ENCODE measurements around the gene ACTL7A. TPM values are rescaled to one million over a fixed set of nuclear protein-coding genes. Genes with fewer than 3 reads are reported as not detected.
"Not testable (repeated sequence)": the region's sequence is repeated elsewhere in the genome, so short reads cannot be mapped to it uniquely, and the experiment has no call there.

The ACTL7A gene
- total RNA-seq, 4 donors from 2014 or later: not detected

DNA sequence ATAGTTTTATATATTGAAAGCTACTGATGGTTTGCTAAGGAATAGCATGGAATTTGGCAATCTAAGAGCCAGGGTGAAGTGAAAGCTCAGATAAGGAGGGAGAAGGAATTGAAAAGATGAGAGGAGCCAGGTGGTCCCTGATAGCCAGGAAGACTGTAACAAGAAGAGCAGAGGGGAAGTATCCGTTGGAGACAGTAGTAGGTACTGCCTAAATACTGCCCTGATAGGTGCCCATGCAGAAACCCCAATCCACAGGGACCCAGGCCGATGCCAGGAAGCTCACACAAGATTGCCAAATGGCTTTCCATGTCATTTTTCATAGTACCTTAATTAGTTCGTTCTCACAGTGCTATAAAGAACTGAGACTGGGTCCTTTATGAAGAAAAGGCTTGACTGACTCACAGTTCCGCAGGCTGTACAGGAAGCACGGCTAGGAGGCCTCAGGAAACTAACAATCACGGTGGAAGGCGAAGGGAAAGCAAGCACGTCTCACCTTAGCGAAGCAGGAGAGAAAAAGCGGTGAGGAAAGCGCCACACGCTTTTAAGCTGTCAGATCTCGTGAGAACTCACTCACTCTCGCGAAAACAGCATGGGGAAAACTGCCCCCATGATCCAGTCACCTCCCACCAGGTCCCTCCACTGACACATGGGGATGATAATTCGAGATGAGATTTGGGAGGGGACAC lies 19.3 kb upstream of the ACTL7A start:
- Histone ChIP-seq H3K27me3 (no peaks in the 10 kb centered on the region), H3K9me3 (no peaks in the 10 kb centered on the region), H3K4me1 (peaks cover 0 to 7% (median 0%) of the 10 kb centered on the region in 4 donors), H3K36me3 (no peaks in the 10 kb centered on the region), H3K4me3 (no peak overlapping the region), H3K27ac (no peak overlapping the region)
- no peak for TF ChIP-seq EP300 (IDR thresholded peaks at IDR 0.05)
- TF ChIP-seq POLR2A (IDR thresholded peaks at IDR 0.05): no peak
- TF ChIP-seq, protein P1, sequence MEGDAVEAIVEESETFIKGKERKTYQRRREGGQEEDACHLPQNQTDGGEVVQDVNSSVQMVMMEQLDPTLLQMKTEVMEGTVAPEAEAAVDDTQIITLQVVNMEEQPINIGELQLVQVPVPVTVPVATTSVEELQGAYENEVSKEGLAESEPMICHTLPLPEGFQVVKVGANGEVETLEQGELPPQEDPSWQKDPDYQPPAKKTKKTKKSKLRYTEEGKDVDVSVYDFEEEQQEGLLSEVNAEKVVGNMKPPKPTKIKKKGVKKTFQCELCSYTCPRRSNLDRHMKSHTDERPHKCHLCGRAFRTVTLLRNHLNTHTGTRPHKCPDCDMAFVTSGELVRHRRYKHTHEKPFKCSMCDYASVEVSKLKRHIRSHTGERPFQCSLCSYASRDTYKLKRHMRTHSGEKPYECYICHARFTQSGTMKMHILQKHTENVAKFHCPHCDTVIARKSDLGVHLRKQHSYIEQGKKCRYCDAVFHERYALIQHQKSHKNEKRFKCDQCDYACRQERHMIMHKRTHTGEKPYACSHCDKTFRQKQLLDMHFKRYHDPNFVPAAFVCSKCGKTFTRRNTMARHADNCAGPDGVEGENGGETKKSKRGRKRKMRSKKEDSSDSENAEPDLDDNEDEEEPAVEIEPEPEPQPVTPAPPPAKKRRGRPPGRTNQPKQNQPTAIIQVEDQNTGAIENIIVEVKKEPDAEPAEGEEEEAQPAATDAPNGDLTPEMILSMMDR (IDR thresholded peaks at IDR 0.05): no peak
- no peak for DNase-seq (ENCODE audit: low spot score in 2 of 2)
- WGBS, 2 donors: 77 to 88% methylated on average over 16 of the region's 16 CpGs

DNA sequence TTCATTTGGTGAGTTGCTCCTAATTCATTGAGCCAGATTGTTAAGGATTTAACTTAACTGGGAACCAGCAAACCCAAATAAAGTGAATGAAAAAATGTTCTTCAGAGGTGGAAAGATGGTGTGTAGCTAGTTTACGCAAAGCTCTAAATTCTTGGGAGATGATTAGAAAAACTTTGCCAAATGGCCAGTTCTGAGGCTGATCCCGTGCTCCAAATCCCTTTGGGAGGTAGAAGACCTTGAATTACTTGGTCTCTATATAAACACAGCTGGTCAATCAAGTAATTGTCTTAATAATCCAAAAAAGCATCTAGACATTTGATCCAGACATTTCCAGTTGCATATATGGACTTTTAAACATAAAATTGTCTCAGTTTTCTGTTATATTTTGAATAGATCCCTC lies 17.7 kb upstream of the ACTL7A start:
- Histone ChIP-seq H3K4me3 (no peak overlapping the region), H3K4me1 (peaks cover 0 to 7% (median 0%) of the 10 kb centered on the region in 4 donors), H3K9me3 (no peaks in the 10 kb centered on the region), H3K36me3 (no peaks in the 10 kb centered on the region), H3K27ac (no peak overlapping the region), H3K27me3 (no peaks in the 10 kb centered on the region)
- DNase-seq (ENCODE audit: low spot score in 2 of 2): no peak
- no peak for TF ChIP-seq POLR2A (IDR thresholded peaks at IDR 0.05)
- TF ChIP-seq EP300 (IDR thresholded peaks at IDR 0.05): peak in 1 of 2 donors; percentile 28
- WGBS, 2 donors: 41 to 43% methylated on average over 2 of the region's 2 CpGs

DNA sequence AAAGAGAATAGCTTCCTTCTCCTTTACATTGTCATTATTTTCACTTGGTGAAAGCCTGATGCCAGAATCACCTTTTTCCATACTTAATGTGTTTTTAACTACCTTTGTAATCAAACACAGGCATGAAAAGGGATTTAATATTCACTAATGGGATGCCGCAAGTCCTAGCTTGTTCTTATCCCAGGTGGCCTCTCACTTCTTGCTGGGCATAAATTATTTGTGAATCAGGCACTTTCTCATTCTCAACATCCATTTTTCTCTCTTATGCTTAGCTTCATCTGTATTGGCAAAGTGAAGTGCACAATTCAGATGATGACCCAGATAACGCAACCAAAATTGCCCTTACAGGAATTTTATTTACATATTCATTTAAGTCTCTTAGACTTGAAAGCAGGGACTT lies 17.2 kb upstream of the ACTL7A start:
- no peaks in the 10 kb centered on the region for H3K36me3 ChIP-seq
- H3K4me1 ChIP-seq: peaks cover 0 to 7% (median 0%) of the 10 kb centered on the region in 4 donors
- no peaks in the 10 kb centered on the region for H3K9me3 ChIP-seq
- H3K27me3 ChIP-seq: no peaks in the 10 kb centered on the region
- no peak for DNase-seq (ENCODE audit: low spot score in 2 of 2)
- no peak overlapping the region for H3K27ac ChIP-seq
- 67 to 70% methylated on average over 2 of the region's 2 CpGs for WGBS, 2 donors
- TF ChIP-seq, protein P1 (IDR thresholded peaks at IDR 0.05): no peak
- TF ChIP-seq POLR2A (IDR thresholded peaks at IDR 0.05): no peak
- no peak for TF ChIP-seq EP300 (IDR thresholded peaks at IDR 0.05)
- no peak overlapping the region for H3K4me3 ChIP-seq

DNA sequence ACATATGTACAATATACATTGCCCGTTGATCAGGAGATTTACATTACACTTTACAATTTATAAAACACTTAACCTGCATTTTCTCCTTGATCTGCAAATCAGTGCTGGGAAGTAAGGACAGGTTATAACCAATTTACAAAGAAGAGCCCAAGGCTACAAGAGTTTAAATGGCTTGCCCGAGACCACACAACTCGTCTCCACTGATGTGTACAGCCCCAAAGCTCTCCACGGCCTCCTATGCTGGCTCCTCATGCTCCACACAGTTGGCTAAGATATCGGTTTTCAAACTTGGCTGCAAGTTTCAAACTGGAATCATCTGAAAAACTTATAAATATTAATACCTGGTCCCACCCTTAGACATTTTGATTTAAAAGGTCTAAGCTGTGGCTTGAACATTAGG lies 16.6 kb upstream of the ACTL7A start:
- Histone ChIP-seq H3K4me1 (peaks cover 0 to 7% (median 0%) of the 10 kb centered on the region in 4 donors), H3K27me3 (no peaks in the 10 kb centered on the region), H3K27ac (no peak overlapping the region), H3K36me3 (no peaks in the 10 kb centered on the region), H3K4me3 (no peak overlapping the region), H3K9me3 (no peaks in the 10 kb centered on the region)
- 70 to 81% methylated on average over 5 of the region's 5 CpGs for WGBS, 2 donors
- TF ChIP-seq POLR2A (IDR thresholded peaks at IDR 0.05) (no peak), EP300 (IDR thresholded peaks at IDR 0.05) (no peak)
- TF ChIP-seq, protein P1 (IDR thresholded peaks at IDR 0.05): no peak
- no peak for DNase-seq (ENCODE audit: low spot score in 2 of 2)

DNA sequence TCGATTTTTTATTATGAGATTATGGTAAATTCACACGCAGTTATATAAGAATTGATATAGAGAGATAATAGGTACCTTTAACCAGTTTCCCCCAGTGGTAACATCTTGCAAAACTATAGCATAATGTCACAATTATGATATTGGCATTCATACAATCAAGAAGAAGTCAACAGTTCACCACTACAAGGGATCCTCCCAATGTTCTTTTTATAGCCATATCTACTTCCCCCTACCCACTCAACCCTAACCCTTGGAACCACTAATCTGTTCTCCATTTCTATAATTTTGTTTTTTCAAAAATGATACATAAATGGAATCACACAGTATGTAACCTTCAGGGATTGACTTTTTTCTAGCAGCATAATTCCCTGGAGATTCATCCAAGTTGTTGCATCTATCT lies 16.1 kb upstream of the ACTL7A start:
- Histone ChIP-seq H3K9me3 (no peaks in the 10 kb centered on the region), H3K27ac (no peak overlapping the region), H3K4me3 (no peak overlapping the region), H3K36me3 (no peaks in the 10 kb centered on the region), H3K4me1 (peaks cover 0 to 7% (median 0%) of the 10 kb centered on the region in 4 donors), H3K27me3 (no peaks in the 10 kb centered on the region)
- TF ChIP-seq EP300 (IDR thresholded peaks at IDR 0.05): no peak
- no peak for TF ChIP-seq POLR2A (IDR thresholded peaks at IDR 0.05)
- TF ChIP-seq, protein P1 (IDR thresholded peaks at IDR 0.05): no peak
- WGBS, 2 donors: 87 to 93% methylated on average over 2 of the region's 2 CpGs
- DNase-seq (ENCODE audit: low spot score in 2 of 2): no peak

DNA sequence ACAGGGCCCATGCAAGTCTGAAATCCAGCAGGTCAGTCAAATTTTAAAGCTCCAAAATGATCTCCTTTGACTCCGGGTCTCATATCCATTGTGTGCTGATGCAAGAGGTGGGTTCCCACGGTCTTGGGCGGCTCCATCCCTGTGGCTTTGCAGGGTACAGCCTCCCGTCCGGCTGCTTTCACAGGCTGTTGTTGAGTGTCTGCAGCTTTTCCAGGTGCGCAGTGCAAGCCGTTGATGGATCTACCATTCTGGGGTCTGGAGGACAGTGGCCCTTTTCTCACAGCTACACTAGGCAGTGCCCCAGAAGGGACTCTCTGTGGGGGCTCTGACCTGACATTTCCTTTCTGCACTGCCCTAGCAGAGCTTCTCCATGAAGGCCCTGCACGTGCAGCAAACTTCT lies 13.8 kb upstream of the ACTL7A start:
- 93 to 97% methylated on average over 6 of the region's 8 CpGs for WGBS, 2 donors
- H3K27me3 ChIP-seq; H3K4me1 ChIP-seq; H3K4me3 ChIP-seq; H3K9me3 ChIP-seq; DNase-seq (ENCODE audit: low spot score in 2 of 2); H3K36me3 ChIP-seq; H3K27ac ChIP-seq: not testable (repeated sequence)

Data from tibial nerve (tissue), 4 donors.